WERI-Rb-1 (cell line): ENCODE measurements around the gene SNCAIP.
A peak's percentile ranks its signal among the peaks of the same experiment; 100 is the strongest.

Source experiments
- DNase-seq: peaks from one replicate; pipeline ENCODE4 v3.0.0-alpha.2; 2020
- H3K27ac ChIP-seq: fragments of 250-450 bp; sonication (Bioruptor Pico); 2 replicates; pipeline ENCODE4 v1.5.1; 2020; ENCODE audit warnings: mild to moderate bottlenecking, moderate library complexity
- H3K27me3 ChIP-seq: fragments of 250-450 bp; sonication (Bioruptor Pico); 2 replicates; pipeline ENCODE4 v1.5.1; 2021; ENCODE audit warnings: mild to moderate bottlenecking, low read depth, moderate library complexity; ENCODE audit not compliant: insufficient read depth, severe bottlenecking
- H3K36me3 ChIP-seq: fragments of 250-450 bp; sonication (Bioruptor Pico); 2 replicates; pipeline ENCODE4 v1.5.1; 2020; ENCODE audit warnings: mild to moderate bottlenecking, moderate library complexity
- H3K4me3 ChIP-seq: 2 replicates; pipeline ENCODE4 v1.5.1; 2011; ENCODE audit warnings: low read depth, mild to moderate bottlenecking, control low read depth, low read length
- H3K9me3 ChIP-seq: fragments of 250-450 bp; sonication (Bioruptor Pico); 2 replicates; pipeline ENCODE4 v1.5.1; 2021; ENCODE audit warnings: mild to moderate bottlenecking, moderate library complexity; ENCODE audit not compliant: severe bottlenecking
- CTCF ChIP-seq: IDR thresholded peaks from 2 replicates; pipeline ENCODE4 v1.5.1; 2011; ENCODE audit warnings: low read depth, mild to moderate bottlenecking, control low read depth, inconsistent platforms, low read length

The SNCAIP gene

GRCh38 chr5:122493091-122494021 lies 181.3 kb downstream of the SNCAIP start:
- Histone ChIP-seq H3K27ac (no peak overlapping the region), H3K27me3 (no peaks in the 10 kb centered on the region), H3K9me3 (no peaks in the 10 kb centered on the region), H3K4me3 (no peak overlapping the region), H3K36me3 (no peaks in the 10 kb centered on the region)
- DNase-seq: no peak
- no peak for TF ChIP-seq CTCF

DNA sequence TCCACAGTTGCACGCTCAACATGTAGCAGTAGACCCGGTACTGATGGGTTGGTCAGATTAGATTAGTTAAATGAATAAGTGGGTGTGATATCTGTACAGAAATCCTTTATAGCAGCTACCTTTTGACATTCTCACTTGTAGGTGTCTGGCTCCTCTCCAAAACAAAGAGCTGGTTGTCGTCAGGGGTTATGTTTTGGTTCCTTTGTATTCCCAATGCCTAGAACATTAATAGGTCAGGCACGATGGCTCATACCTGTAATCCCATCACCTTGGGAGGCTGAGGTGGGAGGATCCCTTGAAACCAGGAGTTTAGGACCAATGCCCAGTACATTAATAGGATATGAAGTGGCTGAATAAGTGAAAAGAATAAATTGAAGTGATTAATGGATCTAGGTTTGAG lies 182.1 kb downstream of the SNCAIP start:
- Histone ChIP-seq H3K36me3 (no peaks in the 10 kb centered on the region), H3K27me3 (no peaks in the 10 kb centered on the region), H3K4me3 (no peak overlapping the region), H3K9me3 (no peaks in the 10 kb centered on the region), H3K27ac (no peak overlapping the region)
- DNase-seq: no peak
- TF ChIP-seq CTCF: no peak

GRCh38 chr5:122498163-122498562 lies 186.1 kb downstream of the SNCAIP start:
- no peaks in the 10 kb centered on the region for H3K27me3 ChIP-seq
- H3K9me3 ChIP-seq: no peaks in the 10 kb centered on the region
- H3K27ac ChIP-seq: no peak overlapping the region
- no peaks in the 10 kb centered on the region for H3K36me3 ChIP-seq
- peak; percentile 91 for TF ChIP-seq CTCF
- DNase-seq: peak; percentile 57
- H3K4me3 ChIP-seq: no peak overlapping the region

DNA sequence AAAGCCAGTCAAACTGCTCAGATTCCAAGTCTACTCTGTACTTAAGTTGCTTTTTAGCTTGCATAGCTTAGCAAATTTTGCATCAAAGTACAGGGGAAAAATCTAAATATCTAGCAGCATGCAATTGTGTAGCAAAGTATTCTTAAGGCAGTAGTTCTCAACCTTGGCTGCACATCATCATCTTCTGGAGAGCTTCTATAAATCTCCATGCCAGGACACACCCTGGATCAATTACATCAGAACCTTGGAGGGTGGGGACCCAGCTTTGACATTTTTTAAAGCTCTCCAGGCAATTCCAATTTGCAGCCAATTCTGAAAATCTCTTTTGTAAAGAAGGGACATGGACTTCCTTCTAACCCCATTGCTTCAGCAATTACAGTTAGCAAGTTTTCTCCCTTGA lies 187.5 kb downstream of the SNCAIP start:
- H3K36me3 ChIP-seq: no peaks in the 10 kb centered on the region
- H3K9me3 ChIP-seq: no peaks in the 10 kb centered on the region
- no peak for DNase-seq
- H3K4me3 ChIP-seq: no peak overlapping the region
- no peaks in the 10 kb centered on the region for H3K27me3 ChIP-seq
- H3K27ac ChIP-seq: no peak overlapping the region
- no peak for TF ChIP-seq CTCF

- H3K4me3 ChIP-seq: no peak overlapping the region
- peak; percentile 53 for DNase-seq
Measured at GRCh38 chr5:122500245-122501088, 188.4 kb downstream of the SNCAIP start.

More at GRCh38 chr5:122500245-122501088, 188.4 kb downstream of the SNCAIP start:
- TF ChIP-seq CTCF: peak; percentile 77
- no peaks in the 10 kb centered on the region for H3K27me3 ChIP-seq
- no peak overlapping the region for H3K27ac ChIP-seq
- H3K36me3 ChIP-seq: no peaks in the 10 kb centered on the region
- H3K9me3 ChIP-seq: no peaks in the 10 kb centered on the region
